ENCODE data around the gene PAQR3. TPM values are rescaled to one million over a fixed set of nuclear protein-coding genes. Genes with fewer than 3 reads are reported as not detected.

Gene PAQR3
- total and polyA plus RNA-seq, 2 of the 8 experiments (the other 6 are each of a cell fraction or from before 2014, with no cell fraction given) = 28.9 to 35.2 TPM

DNA sequence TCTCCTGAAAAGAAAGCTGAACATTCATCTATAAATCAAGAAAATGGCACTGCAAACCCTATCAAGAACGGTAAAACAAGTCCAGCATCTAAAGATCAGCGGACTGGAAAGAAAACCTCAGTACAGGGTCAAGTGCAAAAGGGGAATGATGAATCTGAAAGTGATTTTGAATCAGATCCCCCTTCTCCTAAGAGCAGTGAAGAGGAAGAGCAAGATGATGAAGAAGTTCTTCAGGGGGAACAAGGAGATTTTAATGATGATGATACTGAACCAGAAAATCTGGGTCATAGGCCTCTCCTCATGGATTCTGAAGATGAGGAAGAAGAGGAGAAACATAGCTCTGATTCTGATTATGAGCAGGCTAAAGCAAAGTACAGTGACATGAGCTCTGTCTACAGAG is 28.6 kb downstream of the PAQR3 start:
- DNase-seq (ENCODE audit: low read depth in 1 of 2, low spot score in 2 of 2) (no peak), FAIRE-seq (no peak)
- no peaks in the 10 kb centered on the region for H3K23me2 ChIP-seq (ENCODE audit: low read depth, low read length)
- H3K9me3 ChIP-seq (ENCODE audit: insufficient read depth in 2 of 2, low read depth in 1 of 2, low read length in 1 of 2) = no peaks in the 10 kb centered on the region
- H3K36me3 ChIP-seq (ENCODE audit: control insufficient read depth in 2 of 4, insufficient read depth in 4 of 4, low read length in 3 of 4) = peaks cover 0 to 10% (median 4%) of the 10 kb centered on the region in 4 experiments; a peak in 4 of 8 replicates
- no peak overlapping the region for H3K27ac ChIP-seq (ENCODE audit: low read depth, low read length)
- no peak overlapping the region for H3K4me3 ChIP-seq (ENCODE audit: extremely low read depth in 1 of 4, insufficient read depth in 2 of 4, low read depth in 3 of 4, low read length in 4 of 4)
- H2AK5ac ChIP-seq (ENCODE audit: low read depth, low read length) = no peak overlapping the region
- H3K9ac ChIP-seq (replicated peaks in 1 of 4; ENCODE audit: extremely low read depth in 1 of 4, low read depth in 3 of 4, low read length in 3 of 4) = peak overlapping the region in 1 of 4 experiments; percentile 34; a peak in 1 of 7 replicates
- no peaks in the 10 kb centered on the region for H3K27me3 ChIP-seq (replicated peaks in 1 of 4; ENCODE audit: control insufficient read depth in 3 of 4, extremely low read depth in 1 of 4, insufficient read depth in 3 of 4, low read length in 3 of 4)
- no peak overlapping the region for H2BK120ac ChIP-seq (replicated peaks; ENCODE audit: low read depth, low read length)
- no peak overlapping the region for H2BK15ac ChIP-seq (ENCODE audit: low read length)
- no peaks in the 10 kb centered on the region for H3K79me1 ChIP-seq (ENCODE audit: low read depth, low read length)
- no peak overlapping the region for H2BK5ac ChIP-seq (ENCODE audit: low read depth, low read length)
- no peak overlapping the region for H2BK12ac ChIP-seq (ENCODE audit: low read depth, low read length)
- H3K4me2 ChIP-seq (ENCODE audit: insufficient read depth in 1 of 2, low read depth in 2 of 2, low read length in 2 of 2) = no peak overlapping the region
- 88% methylated on average over 2 of the region's 2 CpGs; no CpG with 5 or more reads in 1 of the 2 experiments for WGBS, 2 experiments (ENCODE audit: extremely low coverage in 1 of 2, insufficient coverage in 1 of 2, insufficient read length in 1 of 2, insufficient replicate concordance in 2 of 2, low coverage in 1 of 2, low lambda C conversion rate in 2 of 2, missing lambda C conversion rate in 1 of 2)
- no peaks in the 10 kb centered on the region for H3K4me1 ChIP-seq (replicated peaks in 1 of 4; ENCODE audit: control insufficient read depth in 3 of 4, insufficient read depth in 4 of 4, low read length in 3 of 4)
- no peak overlapping the region for H3K18ac ChIP-seq (ENCODE audit: extremely low read depth, low read length)
- no peak overlapping the region for H3K4ac ChIP-seq (replicated peaks; ENCODE audit: insufficient read length, low read depth, low read length)
- H4K20me1 ChIP-seq (replicated peaks in 1 of 2; ENCODE audit: control insufficient read depth in 1 of 2, insufficient read depth in 2 of 2, low read length in 2 of 2) = peaks cover 0 to 1% of the 10 kb centered on the region in 2 experiments
- ChIA-PET CTCF (ENCODE audit: partially characterized antibody) (interaction anchor here (0.6 kb wide), 1 partner anchor 851 kb away, joined by 3 read pairs; no protein-coding TSS in a partner anchor), POLR2A (ENCODE audit: partially characterized antibody) (no interaction called here)
- no peak overlapping the region for H3K14ac ChIP-seq (ENCODE audit: insufficient read length)
- no peak overlapping the region for H4K8ac ChIP-seq (ENCODE audit: extremely low read depth, insufficient read depth, low read length)
- no peak overlapping the region for H2AFZ ChIP-seq (ENCODE audit: low read length)
- no peak overlapping the region for H4K91ac ChIP-seq (replicated peaks; ENCODE audit: insufficient read length, low read length)
- no peak overlapping the region for H2BK20ac ChIP-seq (ENCODE audit: low read length)
- H3K56ac ChIP-seq (replicated peaks; ENCODE audit: insufficient read length, low read depth, low read length) = no peak overlapping the region
- H3K23ac ChIP-seq (ENCODE audit: insufficient read length) = no peak overlapping the region
- no peak overlapping the region for H4K5ac ChIP-seq (ENCODE audit: insufficient read length, low read depth, low read length)
- no peaks in the 10 kb centered on the region for H3K79me2 ChIP-seq (ENCODE audit: control insufficient read depth in 1 of 2, insufficient read depth in 2 of 2, low read length in 2 of 2)
- TF ChIP-seq TBP (IDR thresholded peaks at IDR 0.05; ENCODE audit: low read depth, low read length) = no peak
- no peak for TF ChIP-seq YY1 (IDR thresholded peaks at IDR 0.05; ENCODE audit: low read depth, low read length)
- no peak for TF ChIP-seq CTBP2 (IDR thresholded peaks at IDR 0.05; ENCODE audit: borderline replicate concordance, insufficient read depth, insufficient read length, low read length)
- no peak for TF ChIP-seq SIRT6 (IDR thresholded peaks at IDR 0.05; ENCODE audit: low read length)
- no peak for TF ChIP-seq RFX5 (IDR thresholded peaks at IDR 0.05; ENCODE audit: borderline replicate concordance, low read depth, low read length)
- no peak for TF ChIP-seq KDM1A (IDR thresholded peaks at IDR 0.05; ENCODE audit: borderline replicate concordance, low read length)
- no peak for TF ChIP-seq TAF1 (IDR thresholded peaks at IDR 0.05; ENCODE audit: low read depth, low read length)
- TF ChIP-seq CEBPB (IDR thresholded peaks at IDR 0.05; ENCODE audit: low read depth, low read length) = no peak
- TF ChIP-seq GABPA (IDR thresholded peaks at IDR 0.05; ENCODE audit: borderline replicate concordance, insufficient read depth, low read length) = no peak
- no peak for TF ChIP-seq ZNF274 (IDR thresholded peaks at IDR 0.05; ENCODE audit: borderline replicate concordance, extremely low read depth, low read length)
- TF ChIP-seq SP2 (IDR thresholded peaks at IDR 0.05; ENCODE audit: low read length) = no peak
- TF ChIP-seq SIN3A (conservative IDR thresholded peaks at IDR 0.05 in 1 of 2, IDR thresholded peaks at IDR 0.05 in 1 of 2; ENCODE audit: low read depth in 1 of 2, low read length in 2 of 2) = no peak
- no peak for TF ChIP-seq SUZ12 (IDR thresholded peaks at IDR 0.05; ENCODE audit: low read length)
- TF ChIP-seq EP300 (IDR thresholded peaks at IDR 0.05; ENCODE audit: borderline replicate concordance in 1 of 2, low read depth in 2 of 2, low read length in 2 of 2) = no peak
- TF ChIP-seq CBX8 (IDR thresholded peaks at IDR 0.05; ENCODE audit: borderline replicate concordance, low read depth, low read length) = no peak

All from H1 (cell line).